Ovary (tissue), 3 donors: ENCODE data around the gene GRM8.

Source experiments
- POLR2A ChIP-seq: fragments of 450-650 bp; IDR thresholded peaks from one replicate; pipeline ENCODE4 v1.6.1; 2017; ENCODE audit warnings: antibody characterized with exemption, mild to moderate bottlenecking, moderate library complexity
- TF ChIP-seq, protein P1 (sequence below), 3 donors: fragments of 450-650 bp in 2 of 3; fragments of 200-600 bp in 1 of 3; IDR thresholded peaks; one replicate each; pipeline versions ENCODE4 v1.5.1 to v1.8.0; 2016 to 2022; ENCODE audit warnings: antibody characterized with exemption in 3 of 3, mild to moderate bottlenecking in 1 of 3
- donor health status: DM: no; HTN: no; CAD: no.

DNA sequence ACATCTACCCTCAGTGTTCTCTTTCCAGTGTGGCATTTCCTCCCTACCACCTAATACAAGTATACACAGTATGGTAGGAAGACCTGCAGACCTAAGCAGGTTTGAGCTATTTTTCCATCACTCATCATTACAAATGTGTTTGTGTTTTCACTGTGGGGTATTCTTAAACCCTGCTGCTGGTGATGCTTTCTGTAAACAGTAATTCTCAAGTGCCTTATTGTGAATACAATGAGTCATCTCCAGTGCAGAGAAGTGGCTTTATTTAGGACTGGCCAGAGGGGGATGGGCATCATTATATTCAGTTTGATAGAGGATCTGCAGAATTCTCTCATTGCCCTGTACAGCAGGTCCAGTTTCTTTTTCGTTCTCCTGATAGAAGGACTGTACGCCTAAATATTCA lies 63.7 kb downstream of the GRM8 start:
- no peak for TF ChIP-seq POLR2A
- TF ChIP-seq, protein P1, sequence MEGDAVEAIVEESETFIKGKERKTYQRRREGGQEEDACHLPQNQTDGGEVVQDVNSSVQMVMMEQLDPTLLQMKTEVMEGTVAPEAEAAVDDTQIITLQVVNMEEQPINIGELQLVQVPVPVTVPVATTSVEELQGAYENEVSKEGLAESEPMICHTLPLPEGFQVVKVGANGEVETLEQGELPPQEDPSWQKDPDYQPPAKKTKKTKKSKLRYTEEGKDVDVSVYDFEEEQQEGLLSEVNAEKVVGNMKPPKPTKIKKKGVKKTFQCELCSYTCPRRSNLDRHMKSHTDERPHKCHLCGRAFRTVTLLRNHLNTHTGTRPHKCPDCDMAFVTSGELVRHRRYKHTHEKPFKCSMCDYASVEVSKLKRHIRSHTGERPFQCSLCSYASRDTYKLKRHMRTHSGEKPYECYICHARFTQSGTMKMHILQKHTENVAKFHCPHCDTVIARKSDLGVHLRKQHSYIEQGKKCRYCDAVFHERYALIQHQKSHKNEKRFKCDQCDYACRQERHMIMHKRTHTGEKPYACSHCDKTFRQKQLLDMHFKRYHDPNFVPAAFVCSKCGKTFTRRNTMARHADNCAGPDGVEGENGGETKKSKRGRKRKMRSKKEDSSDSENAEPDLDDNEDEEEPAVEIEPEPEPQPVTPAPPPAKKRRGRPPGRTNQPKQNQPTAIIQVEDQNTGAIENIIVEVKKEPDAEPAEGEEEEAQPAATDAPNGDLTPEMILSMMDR (IDR thresholded peaks at IDR 0.05) = no peak
